KBM-7 (cell line): ENCODE data around the gene CCL19.
"Not testable (repeated sequence)": the region's sequence is repeated elsewhere in the genome, so short reads cannot be mapped to it uniquely, and the experiment has no call there.

Experiments
- DNase-seq: peaks from one replicate; pipeline ENCODE4 v3.0.0-alpha.2; 2015
- in situ Hi-C: fragments of 300-500 bp; cut with MboI; formaldehyde crosslinking; loops from 2 replicates; pipeline ENCODE4 v1.14.3; 2020; ENCODE audit warnings: low sequenced_read_pairs, low pct_unique_long_range_greater_than_20kb, mixed read lengths

Gene CCL19

DNA sequence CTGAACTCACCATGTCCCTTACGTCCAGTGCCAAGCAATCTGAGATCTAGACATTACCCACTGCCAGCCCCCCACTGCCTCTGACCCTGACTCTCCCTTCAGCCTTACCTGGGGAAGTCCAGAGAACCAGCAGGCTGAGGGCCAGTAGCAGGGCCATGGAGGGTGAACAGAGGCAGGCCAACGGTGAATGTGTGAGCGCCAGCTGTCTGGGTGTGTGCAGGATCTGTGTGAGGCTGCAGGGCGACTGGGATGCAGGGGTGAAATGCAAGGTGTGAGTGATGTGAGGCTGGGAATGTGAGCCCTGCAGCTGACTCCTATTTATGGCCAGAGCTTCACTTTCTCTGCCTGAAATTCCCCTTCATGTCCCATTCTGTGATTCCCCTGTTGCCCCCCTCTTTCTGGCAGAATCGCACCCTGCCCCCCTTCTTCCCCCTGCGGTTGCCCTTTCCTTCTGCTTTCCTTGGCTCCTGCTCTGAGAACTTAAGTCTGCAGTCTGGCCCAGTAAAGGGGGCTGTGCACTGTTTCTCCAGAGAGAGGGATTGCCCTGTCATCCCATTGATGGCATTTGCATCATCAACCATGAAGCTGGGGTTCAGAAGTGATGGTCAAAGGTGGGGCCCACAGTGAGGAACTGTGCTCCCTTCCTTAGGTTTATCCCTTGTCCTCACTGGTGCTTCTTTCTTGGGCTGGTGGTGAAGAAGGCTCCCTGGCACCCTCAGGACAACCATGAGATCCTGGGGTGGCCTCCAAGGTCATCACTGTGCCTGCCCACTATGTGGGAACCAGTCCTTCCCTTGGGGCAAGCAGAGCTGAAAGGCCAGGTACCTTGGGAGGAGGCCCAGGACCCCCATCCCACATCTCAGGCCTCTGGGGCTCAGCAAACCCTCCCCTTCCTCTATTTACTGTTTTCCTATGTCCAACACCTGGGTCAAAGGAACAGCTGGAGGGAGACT, at the start of gene CCL19:
TSS of gene CCL19 (minus strand) at position 294 of the 953 bp plus-strand sequence. CDS start at position 157, 137 bp downstream.
- peak; percentile 34 for DNase-seq
- in situ Hi-C loops, result no loop called here

DNA sequence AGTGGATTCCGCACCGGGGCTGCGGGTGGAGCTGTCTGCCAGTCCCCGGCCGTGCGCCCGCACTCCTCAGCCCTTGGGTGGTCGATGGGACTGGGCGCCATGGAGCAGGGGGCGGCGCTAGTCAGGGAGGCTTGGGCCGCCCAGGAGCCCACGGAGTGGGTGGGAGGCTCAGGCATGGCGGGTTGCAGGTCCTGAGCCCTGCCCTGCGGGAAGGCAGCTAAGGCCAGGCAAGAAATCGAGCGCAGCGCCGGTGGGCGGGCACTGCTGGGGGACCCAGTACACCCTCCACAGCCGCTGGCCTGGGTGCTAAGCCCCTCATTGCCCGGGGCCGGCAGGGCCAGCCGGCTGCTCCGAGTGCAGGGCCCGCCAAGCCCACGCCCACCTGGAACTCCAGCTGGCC, 49.1 kb upstream of the CCL19 start:
- in situ Hi-C loops, DNase-seq: not testable (repeated sequence)

GRCh38 chr9:34737677-34738260, 46.7 kb upstream of the CCL19 start:
- no peak for DNase-seq
- in situ Hi-C loops, result no loop called here

DNA sequence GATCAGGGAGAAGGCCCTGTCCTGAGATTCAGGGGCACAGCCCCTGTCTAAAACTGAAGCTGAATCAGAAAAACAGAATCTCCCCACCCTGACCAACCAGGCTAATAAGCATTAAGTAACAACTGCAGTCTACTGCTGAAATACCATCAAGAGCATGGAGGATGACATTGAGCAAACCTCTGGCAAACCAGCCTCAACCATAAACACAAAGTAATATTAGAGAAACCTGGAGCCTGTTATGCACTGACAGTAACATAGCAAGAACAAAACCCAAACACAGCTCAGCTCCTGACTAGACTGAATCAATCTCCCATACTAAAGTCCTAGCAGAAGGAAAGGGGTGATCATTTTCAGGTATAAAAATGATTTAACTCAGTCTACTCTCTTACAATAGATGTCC, 43.6 kb upstream of the CCL19 start:
- DNase-seq, result no peak
- in situ Hi-C loops, result no loop called here

GRCh38 chr9:34732886-34733285, 41.8 kb upstream of the CCL19 start:
- in situ Hi-C loops, result no loop called here

GRCh38 chr9:34732478-34732877, 41.4 kb upstream of the CCL19 start:
- in situ Hi-C loops, result no loop called here
- DNase-seq, result no peak

More at GRCh38 chr9:34732886-34733285, 41.8 kb upstream of the CCL19 start:
- DNase-seq, result no peak

DNA sequence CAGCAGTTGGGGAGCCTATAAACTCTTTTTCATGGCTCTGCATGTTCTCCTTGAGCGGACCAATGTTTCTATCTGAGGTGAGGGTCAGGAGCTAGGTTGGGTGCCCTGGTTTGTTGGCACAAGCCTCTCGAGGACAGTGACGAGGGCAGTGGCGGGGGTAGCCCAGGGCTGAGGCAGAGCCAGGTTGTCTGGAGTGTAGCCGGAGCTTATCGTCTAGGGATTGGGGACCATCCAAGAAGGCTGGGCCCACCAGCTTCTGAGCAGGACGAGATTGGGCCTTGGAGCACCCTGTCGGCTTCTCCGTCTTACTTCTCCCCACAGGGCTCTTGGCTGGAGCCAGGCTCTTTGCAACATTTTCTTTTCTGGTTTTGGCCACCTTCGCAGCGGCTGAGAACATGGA, 32.1 kb upstream of the CCL19 start:
- DNase-seq, result no peak
- in situ Hi-C loops, result no loop called here

DNA sequence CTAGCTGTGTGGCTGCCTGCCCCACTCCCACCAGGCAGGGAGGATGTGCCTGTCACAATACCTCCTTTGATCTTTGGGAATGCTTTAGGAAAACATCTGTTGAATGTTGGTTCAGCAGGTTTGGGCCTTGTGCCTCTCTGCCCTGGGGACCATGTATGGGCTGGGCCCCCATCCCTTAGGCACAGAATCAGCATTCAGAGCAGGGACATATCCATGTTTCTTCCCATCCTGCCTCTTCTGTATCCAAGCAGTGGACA, 28.6 kb upstream of the CCL19 start:
- DNase-seq, in situ Hi-C loops: not testable (repeated sequence)

DNA sequence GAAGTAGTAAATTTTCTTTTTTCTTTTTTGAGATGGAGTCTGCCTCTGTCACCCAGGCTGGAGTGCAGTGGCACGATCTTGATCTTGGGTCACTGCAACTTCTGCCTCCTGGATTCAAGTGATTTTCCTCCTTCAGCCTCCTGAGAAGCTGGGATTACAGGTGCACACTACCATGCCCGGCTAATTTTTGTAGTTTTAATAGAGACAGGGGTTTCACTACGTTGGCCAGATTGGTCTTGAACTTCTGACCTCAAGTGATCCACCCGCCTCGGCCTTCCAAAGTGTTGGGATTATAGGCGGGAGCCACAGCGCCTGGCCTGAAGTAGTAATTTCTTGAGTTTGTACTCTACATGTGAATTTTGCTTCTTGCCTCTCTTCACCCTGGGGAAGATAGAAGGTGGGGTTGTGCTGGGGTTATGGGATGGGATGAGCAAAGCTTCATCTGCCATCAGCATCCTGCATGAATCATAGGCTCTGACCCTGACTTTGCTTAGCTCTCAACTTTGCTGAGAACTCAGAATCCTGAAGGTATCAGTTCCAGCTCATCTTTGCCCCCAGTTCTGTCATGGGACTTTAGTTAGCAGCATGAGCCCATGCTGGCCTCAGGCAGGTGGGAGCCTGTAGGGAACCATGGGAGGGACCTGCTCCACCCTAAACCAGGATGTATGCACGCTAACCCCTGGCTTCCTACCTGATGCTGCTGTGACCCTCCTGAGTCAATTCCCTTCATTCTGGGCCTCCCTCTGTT, 28.1 kb upstream of the CCL19 start:
- DNase-seq, result no peak
- in situ Hi-C loops, result no loop called here

GRCh38 chr9:34717996-34718614, 27.0 kb upstream of the CCL19 start:
- DNase-seq, result no peak
- in situ Hi-C loops, result no loop called here

DNA sequence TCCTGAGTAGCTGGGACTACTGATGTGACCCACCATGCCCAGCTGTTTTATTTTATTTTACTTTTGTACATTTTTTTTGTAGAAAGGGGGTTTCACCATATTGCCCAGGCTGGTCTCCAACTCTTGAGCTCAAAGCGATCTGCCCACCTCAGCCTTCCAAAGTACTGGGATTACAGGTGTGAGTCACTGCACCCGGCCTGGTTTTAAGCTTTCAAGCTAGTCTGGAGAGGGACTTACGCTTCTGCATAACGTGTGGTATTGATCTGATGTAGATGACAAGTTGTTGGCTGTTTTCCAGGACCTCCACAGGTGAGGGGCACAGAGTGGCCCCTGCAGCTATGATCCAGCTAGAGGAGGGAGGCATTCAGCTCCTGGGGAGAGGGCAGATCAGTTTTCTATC, 25.6 kb upstream of the CCL19 start:
- no peak for DNase-seq

GRCh38 chr9:34715639-34716215, 24.7 kb upstream of the CCL19 start:
- in situ Hi-C loops, result no loop called here
- no peak for DNase-seq

More for the DNA sequence above, 25.6 kb upstream of the CCL19 start:
- in situ Hi-C loops, result no loop called here

DNA sequence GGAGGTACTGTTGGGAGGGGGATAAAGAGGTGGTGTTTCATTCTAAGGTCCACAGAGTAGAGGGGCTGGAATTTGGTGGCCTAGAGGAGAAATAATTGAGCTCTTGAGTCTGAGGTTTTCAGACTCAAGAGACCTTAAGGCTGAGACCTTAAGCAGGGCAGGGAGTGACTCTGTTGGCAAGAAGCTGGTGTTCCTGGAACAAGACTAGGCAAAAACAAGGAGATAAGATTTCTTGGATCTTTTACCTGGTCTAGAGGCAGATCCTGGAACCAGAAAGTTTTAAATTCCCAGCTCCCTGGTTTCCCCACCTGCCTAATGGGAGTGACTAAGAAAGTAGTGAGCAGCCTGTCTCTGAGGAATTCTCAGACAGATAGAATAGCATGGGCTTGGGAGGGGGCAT, 22.9 kb upstream of the CCL19 start:
- in situ Hi-C loops, result no loop called here
- DNase-seq, result no peak

DNA sequence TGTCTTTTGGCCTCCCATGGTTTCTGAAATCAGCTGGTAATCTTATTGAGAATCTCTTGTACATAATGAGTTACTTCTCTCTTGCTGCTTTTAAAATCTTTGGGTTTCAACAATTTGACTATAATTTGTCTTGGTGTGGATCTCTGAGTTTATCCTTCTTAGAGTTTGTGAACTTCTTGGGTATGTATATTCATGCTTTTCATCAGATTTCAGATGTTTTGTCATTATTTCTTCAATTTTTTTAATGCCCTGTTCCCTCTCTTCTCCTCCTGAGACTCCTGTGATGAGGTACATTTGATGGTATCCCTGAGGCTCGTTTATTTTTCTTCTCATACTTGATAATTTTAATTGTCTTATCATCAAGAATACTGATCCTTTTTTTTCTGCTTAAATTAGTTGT, 21.1 kb upstream of the CCL19 start:
- in situ Hi-C loops, result no loop called here
- DNase-seq, result no peak

DNA sequence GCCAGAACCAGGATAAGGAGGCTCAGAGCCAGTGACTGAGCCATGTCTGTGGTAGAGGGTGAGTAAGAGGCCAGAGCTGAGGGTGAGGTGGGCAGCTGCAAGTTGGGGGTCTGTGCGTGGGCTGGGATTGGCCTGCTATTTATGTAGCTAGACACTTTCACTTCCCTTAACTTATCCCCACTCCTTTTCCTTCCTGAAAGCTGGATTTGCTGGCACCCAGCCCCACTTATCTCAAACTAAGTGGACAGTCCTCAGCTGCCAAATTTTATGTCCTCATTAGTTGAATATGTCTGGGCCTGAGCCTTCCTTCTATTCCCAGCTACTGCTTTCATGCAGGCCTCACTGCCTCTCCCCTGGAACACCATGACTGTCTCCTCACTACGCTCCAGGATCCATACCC, 18.9 kb upstream of the CCL19 start, which contains the start of gene CCL21:
TSS of gene CCL21 (minus strand) at position 114 of the 400 bp plus-strand sequence. CDS start at position 44, 70 bp downstream.
- in situ Hi-C loops, result no loop called here
- DNase-seq, result no peak

DNA sequence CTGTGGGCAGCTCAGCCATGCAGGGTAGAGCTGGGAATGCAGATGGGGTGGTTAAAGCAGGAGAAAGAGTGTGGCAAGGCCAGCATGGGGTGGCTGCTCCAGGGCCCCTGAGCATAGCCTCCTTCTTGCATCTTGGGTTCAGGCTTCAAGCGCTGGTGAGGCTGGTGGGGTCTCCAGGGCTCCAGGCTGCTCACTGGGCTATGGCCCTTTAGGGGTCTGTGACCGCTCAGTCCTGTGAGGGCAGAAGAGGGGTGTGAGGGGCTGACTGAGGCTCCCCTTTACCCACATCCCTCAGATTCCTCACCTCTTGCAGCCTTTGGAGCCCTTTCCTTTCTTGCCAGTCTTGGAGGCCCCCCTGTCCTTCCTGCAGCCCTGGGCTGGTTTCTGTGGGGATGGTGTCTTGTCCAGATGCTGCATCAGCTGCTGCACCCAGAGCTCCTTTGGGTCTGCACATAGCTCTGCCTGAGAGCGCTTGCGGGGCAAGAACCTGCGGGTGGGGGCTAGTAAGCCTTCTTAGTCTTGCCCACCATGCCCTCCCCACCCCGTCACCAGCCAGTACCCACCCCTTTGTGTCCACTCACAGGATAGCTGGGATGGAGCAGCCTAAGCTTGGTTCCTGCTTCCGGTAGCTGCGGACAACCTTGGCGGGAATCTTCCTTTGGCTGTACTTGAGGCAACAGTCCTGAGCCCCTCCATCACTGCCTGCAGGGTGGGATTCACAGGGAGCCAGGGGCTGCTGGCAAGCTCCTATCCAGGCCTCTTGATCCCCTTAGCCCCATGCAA, 18.3 kb upstream of the CCL19 start:
- DNase-seq, result no peak
- in situ Hi-C loops, result no loop called here

- in situ Hi-C loops, result no loop called here
- no peak for DNase-seq
These were observed 16.1 kb upstream of the CCL19 start for GRCh38 chr9:34707130-34707529.
